GM19324 (cell line): ENCODE measurements around the gene NAA20.

Experiments
- ATAC-seq: cut with Tn5 transposase; IDR thresholded peaks from one replicate; pipeline ENCODE4 v1.9.1; 2021; ENCODE audit warnings: mild to moderate bottlenecking, moderate library complexity; ENCODE audit not compliant: unreplicated experiment, low FRiP score

Gene NAA20

GRCh38 chr20:20070871-20071726, 53.9 kb downstream of the NAA20 start:
- ATAC-seq = no peak

- ATAC-seq = no peak
These were observed 56.7 kb downstream of the NAA20 start for GRCh38 chr20:20073801-20074371.

DNA sequence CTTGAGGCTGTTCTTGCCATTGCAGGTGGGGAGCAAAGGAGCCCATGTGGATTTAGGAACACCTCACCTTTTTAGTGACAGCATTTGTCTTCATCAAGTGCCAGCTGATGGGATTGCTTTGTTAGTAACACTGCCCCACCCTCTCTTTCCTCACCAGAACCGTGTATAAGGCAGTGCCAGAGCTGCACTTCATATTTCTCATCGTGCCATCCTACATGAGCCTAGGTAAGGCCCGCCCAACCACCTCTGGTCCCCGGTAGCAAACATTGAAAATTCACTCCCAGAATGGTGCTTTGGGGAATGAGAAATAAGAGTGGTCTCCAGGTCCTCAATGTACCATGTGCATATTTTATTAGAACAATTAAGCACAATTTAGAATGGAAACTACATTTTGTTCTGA, 57.9 kb downstream of the NAA20 start:
- ATAC-seq = no peak

DNA sequence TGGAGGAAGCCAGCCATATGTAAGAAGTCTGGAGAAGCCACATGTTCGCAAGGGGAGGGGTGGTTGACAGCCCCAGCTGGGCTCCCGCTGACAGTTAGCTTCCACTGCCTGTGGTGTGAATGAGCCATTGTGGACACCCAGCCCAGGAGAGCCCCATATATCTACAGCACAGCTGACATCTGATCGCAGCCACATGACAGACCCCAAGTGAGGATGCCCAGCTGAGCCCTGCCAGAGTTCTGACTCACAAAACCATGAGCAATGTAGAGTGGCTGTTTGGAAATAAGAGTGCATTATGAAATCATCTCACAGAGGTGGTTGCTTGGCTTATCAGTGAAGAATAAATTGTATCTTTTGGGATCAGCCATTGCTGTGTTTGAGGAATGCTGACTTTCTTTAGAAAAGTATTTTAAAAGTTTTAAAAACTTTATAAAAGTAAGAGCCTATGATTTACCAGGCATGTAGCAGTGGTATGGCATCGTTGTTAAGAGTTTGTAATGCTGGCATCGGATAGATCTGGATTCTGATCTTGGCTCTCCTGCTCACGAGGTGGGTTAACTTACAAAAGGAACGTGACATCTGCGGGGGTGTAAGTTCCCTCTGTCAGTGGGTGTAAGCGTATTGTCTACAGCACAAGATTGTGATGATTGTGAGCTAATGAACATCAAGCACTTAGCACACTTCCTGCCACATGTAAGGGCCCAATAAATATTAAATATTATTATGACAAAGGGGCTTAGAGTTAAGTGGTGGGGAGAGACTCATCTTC, 59.3 kb downstream of the NAA20 start:
- ATAC-seq = no peak

DNA sequence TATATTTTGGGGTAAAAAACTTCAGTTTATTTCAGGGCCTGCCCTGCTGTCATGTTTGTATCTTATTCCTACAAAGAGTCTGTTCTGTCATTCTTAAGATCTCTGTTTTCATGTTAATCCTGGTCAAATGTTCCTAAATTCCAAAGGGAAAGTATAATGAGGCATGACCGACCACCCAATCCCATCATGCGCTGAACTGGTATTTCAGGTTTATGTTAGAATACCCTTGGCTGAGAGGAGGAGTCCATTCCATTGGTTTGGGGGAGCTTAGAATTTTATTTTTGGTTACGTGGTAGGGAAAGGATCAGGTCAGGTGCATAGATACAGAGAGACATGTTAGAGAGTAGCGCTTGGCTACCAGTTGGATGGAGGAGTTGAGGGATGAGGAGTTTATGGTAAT, 60.9 kb downstream of the NAA20 start:
- no peak for ATAC-seq

- no peak for ATAC-seq
These were observed 62.1 kb downstream of the NAA20 start for GRCh38 chr20:20079102-20079784.
